ENCODE results near the gene HMGCL.

DNA sequence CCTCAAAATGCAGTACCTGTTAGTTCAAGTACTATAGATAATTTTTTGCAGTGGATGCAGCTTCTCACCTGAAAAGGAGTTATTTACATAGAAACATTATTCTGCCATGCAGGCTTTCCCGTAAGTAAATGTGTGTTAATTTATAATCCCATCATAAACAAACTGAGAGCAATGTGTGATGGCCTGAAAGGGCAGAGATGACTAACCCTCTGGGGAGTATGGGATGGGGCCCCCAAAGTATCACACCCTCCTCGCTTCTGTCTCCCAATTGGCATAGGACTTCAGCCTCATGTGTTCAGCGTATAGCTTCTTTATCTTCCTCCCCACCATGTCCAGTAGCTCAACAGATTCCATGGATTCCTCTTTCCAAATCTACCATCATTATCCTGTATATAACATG, 7.6 kb downstream of the HMGCL start:
- TF ChIP-seq, protein P1, sequence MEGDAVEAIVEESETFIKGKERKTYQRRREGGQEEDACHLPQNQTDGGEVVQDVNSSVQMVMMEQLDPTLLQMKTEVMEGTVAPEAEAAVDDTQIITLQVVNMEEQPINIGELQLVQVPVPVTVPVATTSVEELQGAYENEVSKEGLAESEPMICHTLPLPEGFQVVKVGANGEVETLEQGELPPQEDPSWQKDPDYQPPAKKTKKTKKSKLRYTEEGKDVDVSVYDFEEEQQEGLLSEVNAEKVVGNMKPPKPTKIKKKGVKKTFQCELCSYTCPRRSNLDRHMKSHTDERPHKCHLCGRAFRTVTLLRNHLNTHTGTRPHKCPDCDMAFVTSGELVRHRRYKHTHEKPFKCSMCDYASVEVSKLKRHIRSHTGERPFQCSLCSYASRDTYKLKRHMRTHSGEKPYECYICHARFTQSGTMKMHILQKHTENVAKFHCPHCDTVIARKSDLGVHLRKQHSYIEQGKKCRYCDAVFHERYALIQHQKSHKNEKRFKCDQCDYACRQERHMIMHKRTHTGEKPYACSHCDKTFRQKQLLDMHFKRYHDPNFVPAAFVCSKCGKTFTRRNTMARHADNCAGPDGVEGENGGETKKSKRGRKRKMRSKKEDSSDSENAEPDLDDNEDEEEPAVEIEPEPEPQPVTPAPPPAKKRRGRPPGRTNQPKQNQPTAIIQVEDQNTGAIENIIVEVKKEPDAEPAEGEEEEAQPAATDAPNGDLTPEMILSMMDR (IDR thresholded peaks at IDR 0.05; ENCODE audit: low read depth, low read length): no peak
- TF ChIP-seq EZH2phosphoT487 (IDR thresholded peaks at IDR 0.05; ENCODE audit: low read depth): no peak
